GM21825 (cell line): ENCODE data around the gene PREX1.

Experiments
- ATAC-seq: cut with Tn5 transposase; IDR thresholded peaks from one replicate; pipeline ENCODE4 v1.9.1; 2021; ENCODE audit warnings: mild to moderate bottlenecking, moderate library complexity; ENCODE audit not compliant: unreplicated experiment

The PREX1 gene

DNA sequence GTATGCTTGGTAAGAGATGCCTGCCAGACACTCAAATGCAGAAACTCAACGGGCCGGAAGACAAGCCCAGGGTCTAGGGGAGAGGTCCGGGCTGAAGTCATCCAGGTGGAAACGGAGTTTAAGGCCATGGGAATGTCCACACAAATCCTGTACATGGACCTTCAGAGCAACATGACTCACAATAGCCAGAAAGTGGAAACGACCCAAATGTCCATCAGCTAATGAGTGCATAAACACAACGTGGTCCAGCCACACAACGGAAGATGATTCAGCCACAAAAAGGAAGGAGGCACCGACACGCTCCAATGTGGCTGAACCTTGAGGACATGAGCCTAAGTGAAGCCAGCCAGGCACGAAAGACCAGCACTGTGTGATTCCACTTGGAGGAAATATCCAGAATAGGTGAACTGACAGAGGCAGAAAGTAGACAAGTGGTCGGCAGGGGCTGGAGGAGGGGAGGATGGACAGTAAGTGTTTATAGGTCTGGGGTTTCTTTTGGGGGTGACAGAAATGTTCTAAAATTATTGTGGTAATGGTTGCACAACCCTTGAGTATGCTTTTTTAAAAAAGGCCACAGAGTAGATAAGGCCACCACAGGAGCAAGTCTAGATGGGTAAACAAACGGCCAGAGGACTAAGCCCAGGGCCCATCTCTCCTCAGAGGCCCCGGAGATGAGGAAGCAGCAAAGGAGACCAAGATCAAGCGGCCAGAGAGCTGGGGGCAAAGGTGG, 105.6 kb downstream of the PREX1 start:
- ATAC-seq: no peak

GRCh38 chr20:48721324-48722001, 106.3 kb downstream of the PREX1 start:
- ATAC-seq: no peak

DNA sequence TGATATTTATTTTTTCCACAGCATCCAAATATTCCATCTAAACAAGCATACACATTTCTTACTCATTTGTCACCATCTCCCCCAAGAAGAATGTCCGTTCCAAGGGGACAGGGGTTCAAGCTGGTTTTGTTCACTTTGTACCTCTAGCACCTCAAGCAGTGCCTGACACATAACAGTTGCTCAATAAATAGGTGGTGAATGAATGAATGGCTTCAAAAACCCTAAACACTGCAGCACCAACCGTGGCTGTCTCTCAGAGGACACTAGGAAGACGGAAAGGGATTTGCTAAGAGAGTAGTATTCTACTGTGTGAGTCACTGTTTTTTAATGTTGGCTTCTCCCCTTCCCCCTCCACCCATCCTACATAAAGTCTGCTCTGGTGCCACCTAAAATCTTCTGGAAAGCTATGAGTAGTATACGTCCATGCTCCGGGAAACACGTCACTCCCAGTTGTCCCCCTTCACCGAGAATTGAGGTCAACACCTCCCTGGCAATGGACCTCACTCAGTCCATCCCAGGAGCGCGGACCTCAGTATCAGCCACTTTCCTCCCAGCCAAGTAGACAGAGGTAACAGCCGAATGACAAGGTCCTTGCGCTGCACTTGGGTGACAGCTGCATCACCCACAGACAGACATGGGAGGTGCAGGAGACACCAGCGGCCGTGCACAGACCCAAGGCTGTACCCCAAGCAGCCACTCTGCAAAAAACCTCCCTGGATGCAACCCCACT, 107.4 kb downstream of the PREX1 start:
- no peak for ATAC-seq

DNA sequence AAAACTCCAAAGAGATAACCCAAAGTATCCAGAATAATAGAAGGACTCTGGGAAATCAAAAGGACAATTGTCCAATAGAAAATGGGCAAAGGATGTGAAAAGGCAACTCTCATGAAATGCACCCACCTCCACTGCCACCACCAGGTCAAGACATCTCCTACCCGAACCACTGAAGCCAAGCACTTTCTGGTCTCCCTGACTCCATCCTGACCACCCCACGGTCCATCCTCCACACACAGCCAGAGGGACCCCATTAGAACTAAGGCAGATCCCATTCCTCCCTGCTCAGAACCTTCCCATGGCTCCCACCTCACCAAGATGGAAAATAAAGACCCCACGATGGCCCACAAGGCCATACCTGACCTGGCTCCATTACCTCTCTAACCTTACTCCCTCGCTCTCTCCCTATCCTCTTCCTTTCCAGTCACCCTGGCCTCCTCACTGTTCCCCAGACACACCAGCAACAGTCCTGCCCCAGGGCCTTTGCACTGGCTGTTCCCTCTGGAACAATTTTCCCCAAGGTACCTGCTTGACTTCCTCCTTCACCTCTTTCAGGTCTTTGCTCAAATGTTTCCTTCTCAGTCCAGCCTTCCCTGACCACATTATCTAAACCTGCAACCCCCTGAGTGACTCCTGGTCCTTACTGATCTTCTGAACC, 108.1 kb downstream of the PREX1 start:
- no peak for ATAC-seq

GRCh38 chr20:48718786-48719578, 108.8 kb downstream of the PREX1 start:
- no peak for ATAC-seq

DNA sequence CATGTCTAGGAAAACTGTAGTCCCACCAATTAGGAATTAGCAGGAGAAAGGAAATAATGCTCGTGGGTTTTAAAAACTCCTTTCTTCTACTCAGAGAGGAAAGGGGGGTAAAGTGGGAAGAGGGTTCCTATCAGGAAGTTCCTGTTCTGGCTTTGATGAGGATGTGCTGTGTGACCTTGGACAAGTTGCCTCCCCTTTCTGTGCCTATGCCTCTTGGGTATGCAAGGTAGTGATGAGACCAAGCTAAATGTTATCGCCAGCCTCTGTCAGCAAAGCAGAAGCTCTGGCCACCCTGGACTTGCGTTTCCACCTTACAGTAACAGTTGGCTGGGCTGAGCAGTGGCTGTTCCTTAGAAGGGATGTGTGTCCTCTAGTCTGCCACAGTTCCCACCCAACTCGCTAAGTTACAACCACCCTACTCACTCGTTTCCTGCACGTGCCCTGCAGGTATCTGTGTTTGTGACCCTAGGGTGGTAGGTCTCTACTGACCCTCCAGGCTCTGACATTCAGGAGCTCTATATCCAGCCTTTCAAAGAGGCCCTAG, 110.0 kb downstream of the PREX1 start:
- no peak for ATAC-seq

DNA sequence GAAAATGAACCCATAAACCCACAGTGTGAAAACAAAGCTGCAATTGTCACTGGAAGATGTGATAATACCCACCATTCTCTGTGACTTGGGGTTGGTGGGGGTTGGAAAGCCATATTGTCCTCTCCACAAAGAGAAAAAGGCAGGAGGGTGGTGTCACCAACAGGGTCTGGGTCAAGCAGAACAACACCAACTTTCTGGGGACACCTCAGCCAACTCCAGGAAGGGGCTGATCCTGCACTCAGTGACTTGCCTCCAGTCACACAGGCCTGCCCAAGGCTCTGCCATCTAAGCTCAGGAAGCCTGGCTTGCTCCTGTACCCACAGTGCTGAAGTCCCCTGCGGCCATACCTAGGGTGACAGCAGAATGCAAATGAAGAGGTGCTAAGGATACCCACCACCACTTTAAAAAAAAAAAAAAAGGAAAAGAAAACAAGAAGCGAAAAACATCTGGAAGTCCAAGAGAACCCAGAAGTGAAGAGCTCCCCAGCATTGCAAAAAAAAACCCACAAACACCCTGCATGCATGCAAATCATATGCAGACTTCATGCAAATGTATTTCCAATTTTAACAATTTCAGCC, 110.6 kb downstream of the PREX1 start:
- peak; percentile 31 for ATAC-seq

DNA sequence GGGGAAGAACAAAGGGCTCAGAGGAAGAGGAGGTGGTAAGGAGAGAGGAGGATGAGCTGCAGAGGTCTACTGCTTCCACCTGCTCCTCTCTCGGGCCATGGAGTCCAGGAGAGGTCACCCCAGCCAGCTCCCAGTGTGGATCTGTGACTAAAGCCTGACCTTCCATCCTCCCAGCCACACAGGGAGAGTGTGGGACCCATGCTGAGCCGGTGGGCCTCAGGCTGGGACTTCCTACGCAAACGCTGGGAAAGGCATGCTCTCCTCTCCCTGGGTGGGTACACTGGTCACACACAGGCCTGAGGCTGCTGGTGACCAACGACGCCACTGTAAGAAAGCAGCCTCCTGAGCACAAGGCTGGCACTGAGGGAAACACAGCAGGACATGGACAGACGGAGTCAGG, 111.3 kb downstream of the PREX1 start:
- ATAC-seq: no peak

GRCh38 chr20:48716086-48716485, 111.7 kb downstream of the PREX1 start:
- no peak for ATAC-seq

DNA sequence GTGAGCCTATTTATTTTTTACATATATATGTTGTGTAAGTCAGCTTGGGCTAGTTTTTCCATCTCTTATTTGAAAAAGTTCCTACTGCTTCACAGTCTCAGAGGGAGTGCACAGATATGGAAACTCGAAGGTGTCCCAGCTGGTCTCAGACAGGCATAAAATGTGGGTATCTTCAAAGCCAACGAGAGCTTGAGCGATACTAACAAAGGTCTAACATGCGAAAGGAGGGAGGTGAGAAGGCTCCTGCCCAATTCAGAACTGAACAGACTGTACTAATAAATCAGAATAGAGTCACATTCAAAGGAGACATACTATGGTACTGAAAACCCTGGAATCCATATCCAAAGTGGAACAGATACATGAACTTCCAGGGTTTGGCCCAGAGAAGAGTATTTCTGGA, 113.0 kb downstream of the PREX1 start:
- no peak for ATAC-seq

DNA sequence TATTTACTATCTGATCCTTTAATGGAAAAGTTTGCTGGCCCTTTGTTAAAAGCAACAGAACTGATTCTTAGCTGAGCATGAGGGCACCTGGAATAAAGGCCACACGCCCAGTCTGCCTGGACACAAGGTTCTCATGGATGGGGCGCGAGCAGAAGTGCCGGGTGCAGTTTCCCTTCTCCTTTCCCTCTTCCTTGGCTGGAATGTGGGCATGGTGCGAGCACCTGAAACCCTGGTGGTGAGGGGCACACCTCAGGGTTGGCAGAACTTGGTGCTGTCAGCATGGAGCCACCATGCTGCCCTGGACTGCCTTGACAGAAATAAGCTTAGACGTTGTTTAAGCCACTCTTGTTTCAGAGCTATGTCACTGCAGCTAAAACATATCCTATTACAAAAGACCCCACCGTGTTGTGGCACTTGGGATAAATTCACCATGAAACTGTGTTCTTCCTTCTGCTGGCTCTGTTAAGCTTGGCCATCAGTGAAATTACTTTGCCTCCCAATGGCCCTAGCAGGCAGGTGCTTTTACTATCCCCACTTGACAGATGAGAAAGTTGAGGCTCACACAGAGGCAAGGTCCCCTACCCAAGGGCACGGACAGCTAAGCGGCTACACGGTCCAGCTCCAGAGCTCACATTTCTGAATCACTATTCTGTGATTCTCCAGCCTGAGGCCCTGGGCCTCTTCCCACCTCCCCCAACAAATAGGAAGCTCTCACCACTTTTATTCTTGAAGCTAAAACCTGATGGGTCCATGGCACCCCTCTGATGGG, 115.9 kb downstream of the PREX1 start:
- ATAC-seq: no peak

- ATAC-seq: no peak
These were observed 116.8 kb downstream of the PREX1 start for GRCh38 chr20:48711044-48711428.

GRCh38 chr20:48710341-48711043, 117.3 kb downstream of the PREX1 start:
- ATAC-seq: no peak

DNA sequence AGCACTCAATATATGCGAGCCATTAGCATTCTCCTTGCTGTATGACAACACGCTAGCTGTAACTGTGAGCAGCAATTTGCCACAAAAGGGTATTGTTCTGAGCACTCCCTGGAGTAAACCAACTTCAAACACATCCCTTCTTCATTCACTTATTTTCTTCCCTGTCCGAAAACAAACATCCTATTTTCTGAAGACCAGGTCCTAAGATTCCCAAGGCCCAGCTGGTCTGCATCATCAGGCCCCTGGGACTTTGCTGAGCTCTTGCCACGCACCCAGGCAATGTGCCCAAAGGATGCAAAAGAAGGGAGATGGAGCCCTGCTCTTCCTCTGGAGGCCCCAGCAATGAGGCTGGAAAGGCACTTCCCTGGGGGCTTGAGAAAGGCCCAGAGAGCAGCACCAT, 118.1 kb downstream of the PREX1 start:
- ATAC-seq: no peak

DNA sequence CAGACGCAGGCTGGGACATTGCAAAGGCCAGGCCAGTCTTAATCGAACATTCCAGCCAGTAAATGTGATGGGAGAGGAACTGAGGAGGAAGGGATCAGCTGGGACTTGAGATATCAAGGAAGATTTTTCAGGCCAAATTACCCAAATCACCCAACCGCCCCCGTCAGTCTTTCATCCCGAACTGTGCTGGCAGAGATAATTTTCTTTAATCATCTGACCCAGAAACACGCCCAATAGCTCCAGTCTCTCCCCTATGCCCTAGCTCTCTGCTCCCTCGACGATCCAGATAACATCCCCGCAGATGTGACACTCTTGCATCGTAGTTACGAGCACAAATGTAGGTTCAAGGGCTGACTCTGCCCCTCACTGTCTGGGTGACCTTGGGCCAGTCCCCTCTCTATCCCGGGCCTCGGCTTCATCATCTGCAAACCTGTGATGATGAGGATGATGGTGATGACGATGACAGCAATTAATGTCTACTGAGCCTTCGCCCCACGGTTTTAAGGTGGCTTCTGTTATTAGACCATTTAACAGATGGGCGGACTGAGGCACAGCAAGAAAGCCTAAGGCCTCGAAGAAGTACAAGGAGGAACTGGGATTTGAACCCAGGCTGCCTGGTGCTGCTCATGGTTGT, 118.6 kb downstream of the PREX1 start:
- no peak for ATAC-seq

- ATAC-seq: no peak
These were observed 119.2 kb downstream of the PREX1 start for GRCh38 chr20:48708630-48709029.

- ATAC-seq: no peak
These were observed 119.7 kb downstream of the PREX1 start for GRCh38 chr20:48708116-48708515.

GRCh38 chr20:48706710-48707365, 121.0 kb downstream of the PREX1 start:
- ATAC-seq: no peak
